HepG2 (cell line): ENCODE results near the gene DEFB121.

Experiments
- ATF3 ChIP-seq: sonication (generic); formaldehyde crosslinking; IDR thresholded peaks from 2 replicates; pipeline ENCODE4 v1.4.0; 2020; ENCODE audit warnings: missing genetic modification reagents
- CTCF ChIP-seq: sonication (generic); formaldehyde crosslinking; IDR thresholded peaks from 2 replicates; pipeline ENCODE4 v1.5.0; 2020; ENCODE audit warnings: mild to moderate bottlenecking, missing genetic modification reagents, moderate library complexity
- FOXA1 ChIP-seq, 2 experiments: fragments of 450-650 bp in 1 of 2; sonication (generic) in 1 of 2; formaldehyde crosslinking in 1 of 2; IDR thresholded peaks; 2 replicates each; pipeline versions ENCODE4 v1.4.0 to v1.6.1; 2016 to 2020; ENCODE audit warnings: missing genetic modification reagents in 1 of 2
- HCFC1 ChIP-seq: fragments of 150-350 bp; IDR thresholded peaks from 2 replicates; pipeline ENCODE4 v1.6.1; 2014; ENCODE audit warnings: low read depth, low read length
- PHF8 ChIP-seq: sonication (generic); formaldehyde crosslinking; IDR thresholded peaks from 2 replicates; pipeline ENCODE4 v1.5.0; 2020; ENCODE audit warnings: missing genetic modification reagents
- POLR2A ChIP-seq, 2 experiments: IDR thresholded peaks; 2 replicates each; pipeline ENCODE4 v1.6.1; 2011; ENCODE audit warnings: low read depth in 2 of 2, low read length in 2 of 2, mild to moderate bottlenecking in 1 of 2, moderate library complexity in 1 of 2; ENCODE audit not compliant: insufficient read depth in 1 of 2
- POLR2AphosphoS5 ChIP-seq: IDR thresholded peaks from 2 replicates; pipeline ENCODE4 v1.6.1; 2012; ENCODE audit warnings: low read depth, low read length
- SRY ChIP-seq: sonication (generic); formaldehyde crosslinking; IDR thresholded peaks from 2 replicates; pipeline ENCODE4 v1.8.0; 2022; ENCODE audit warnings: mild to moderate bottlenecking, missing genetic modification reagents
- TEAD3 ChIP-seq: optimal IDR thresholded peaks from 2 replicates; pipeline ENCODE3; 2016; ENCODE audit warnings: borderline replicate concordance
- TFDP1 ChIP-seq: IDR thresholded peaks from 2 replicates; pipeline ENCODE4 v1.6.1; 2016; ENCODE audit warnings: missing compliant biosample characterization, missing genetic modification reagents, borderline replicate concordance
- ZNF329 ChIP-seq: sonication (generic); formaldehyde crosslinking; IDR thresholded peaks from 2 replicates; pipeline ENCODE4 v1.9.0; 2021; ENCODE audit warnings: low read depth, mild to moderate bottlenecking, missing genetic modification reagents

DNA sequence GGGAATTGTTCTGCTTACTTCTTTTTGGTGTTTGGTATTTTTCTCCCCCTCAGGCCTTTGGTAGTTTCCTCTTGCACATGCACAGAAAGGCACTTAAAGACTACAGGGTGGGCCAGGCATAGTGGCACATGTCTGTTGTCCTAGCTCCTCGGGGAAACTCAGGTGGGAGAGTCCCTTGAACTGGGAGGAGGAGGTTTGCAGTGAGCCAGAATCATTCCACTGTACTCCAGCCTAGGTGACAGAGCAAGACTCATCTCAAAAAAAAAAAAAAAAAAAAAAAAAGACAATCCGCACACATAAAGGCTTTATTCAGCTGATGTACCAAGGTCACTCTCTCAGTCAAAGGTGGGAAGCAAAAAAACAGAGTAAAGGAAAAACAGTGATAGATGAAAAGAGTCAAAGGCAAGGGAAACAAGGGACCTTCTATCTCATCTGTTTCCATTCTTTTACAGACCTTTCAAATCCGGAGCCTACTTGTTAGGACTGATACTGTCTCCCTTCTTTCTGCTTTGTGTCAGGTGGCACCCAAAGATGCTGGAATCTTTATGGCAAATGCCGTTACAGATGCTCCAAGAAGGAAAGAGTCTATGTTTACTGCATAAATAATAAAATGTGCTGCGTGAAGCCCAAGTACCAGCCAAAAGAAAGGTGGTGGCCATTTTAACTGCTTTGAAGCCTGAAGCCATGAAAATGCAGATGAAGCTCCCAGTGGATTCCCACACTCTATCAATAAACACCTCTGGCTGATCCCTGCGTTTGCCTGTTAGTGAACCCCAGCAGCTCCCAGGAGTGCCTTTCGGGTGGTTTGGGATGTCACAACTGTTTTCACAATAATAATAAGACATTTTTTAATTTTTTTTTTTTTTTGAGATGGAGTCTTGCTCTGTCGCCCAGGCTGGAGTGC, 43.7 kb upstream of the DEFB121 start:
- TF ChIP-seq SRY (CRISPR knock-in tag) = no peak
- no peak for TF ChIP-seq ZNF329 (CRISPR knock-in tag)
- no peak for TF ChIP-seq HCFC1
- no peak for TF ChIP-seq POLR2A (IDR thresholded peaks at IDR 0.05; ENCODE audit: insufficient read depth in 1 of 2, low read depth in 2 of 2, low read length in 2 of 2)
- no peak for TF ChIP-seq POLR2AphosphoS5
- no peak for TF ChIP-seq CTCF (CRISPR knock-in tag)
- no peak for TF ChIP-seq FOXA1 (IDR thresholded peaks at IDR 0.05)
- no peak for TF ChIP-seq FOXA1 (CRISPR knock-in tag; IDR thresholded peaks at IDR 0.05)
- TF ChIP-seq TEAD3 (CRISPR knock-in tag) = no peak
- TF ChIP-seq TFDP1 (CRISPR knock-in tag) = no peak
- no peak for TF ChIP-seq ATF3 (CRISPR knock-in tag)
- no peak for TF ChIP-seq PHF8 (CRISPR knock-in tag)
